Muscle of arm (tissue), 12 donors: ENCODE results near the gene ANKRD1. TPM values are rescaled to one million over a fixed set of nuclear protein-coding genes. Genes with fewer than 3 reads are reported as not detected.
A peak's percentile ranks its signal among the peaks of the same experiment; 100 is the strongest.
"Not testable (repeated sequence)": the region's sequence is repeated elsewhere in the genome, so short reads cannot be mapped to it uniquely, and the experiment has no call there.

Experiments
- DNase-seq: peaks from one replicate; pipeline ENCODE4 v3.0.0-alpha.2; 2013
- polyA plus RNA-seq, 12 donors: library from polyadenylated mRNA; unstranded; fragments of 120-200 nt; gene quantifications; one replicate each; pipeline ENCODE4 v1.2.1, GENCODE V29; 2013; ENCODE audit not compliant: insufficient read length in 12 of 12

ANKRD1 gene
- polyA plus RNA-seq, 12 donors = 16.3 to 224 (median 50.4) TPM

GRCh38 chr10:90913774-90914420 lies 7.0 kb downstream of the ANKRD1 start:
- DNase-seq = no peak

- no peak for DNase-seq
Observed at GRCh38 chr10:90912854-90913479, 7.9 kb downstream of the ANKRD1 start.

GRCh38 chr10:90912174-90912573 lies 8.7 kb downstream of the ANKRD1 start:
- DNase-seq = no peak

GRCh38 chr10:90911133-90912051 lies 9.5 kb downstream of the ANKRD1 start:
- peak; percentile 77 for DNase-seq

- DNase-seq = no peak
Observed at GRCh38 chr10:90906596-90906995, 14.3 kb downstream of the ANKRD1 start.

- no peak for DNase-seq
Observed at GRCh38 chr10:90905925-90906324, 15.0 kb downstream of the ANKRD1 start.

GRCh38 chr10:90896916-90897315 lies 24.0 kb downstream of the ANKRD1 start:
- DNase-seq = not testable (repeated sequence)

- DNase-seq = no peak
Observed at GRCh38 chr10:90893190-90893589, 27.7 kb downstream of the ANKRD1 start.

- no peak for DNase-seq
Observed at GRCh38 chr10:90890347-90890746, 30.5 kb downstream of the ANKRD1 start.

- DNase-seq = no peak
Observed at GRCh38 chr10:90889636-90890035, 31.3 kb downstream of the ANKRD1 start.

- no peak for DNase-seq
Observed at GRCh38 chr10:90888387-90888786, 32.5 kb downstream of the ANKRD1 start.

- DNase-seq = no peak
Observed at GRCh38 chr10:90887555-90887954, 33.3 kb downstream of the ANKRD1 start.

- no peak for DNase-seq
Observed at GRCh38 chr10:90885176-90885575, 35.7 kb downstream of the ANKRD1 start.

GRCh38 chr10:90884431-90884830 lies 36.5 kb downstream of the ANKRD1 start:
- DNase-seq = peak; percentile 35

GRCh38 chr10:90880059-90880719 lies 40.7 kb downstream of the ANKRD1 start:
- peak; percentile 27 for DNase-seq

- no peak for DNase-seq
Observed at GRCh38 chr10:90879062-90879461, 41.8 kb downstream of the ANKRD1 start.

- no peak for DNase-seq
Observed at GRCh38 chr10:90872648-90873020, 48.3 kb downstream of the ANKRD1 start.

- peak; percentile 84 for DNase-seq
Observed at GRCh38 chr10:90871766-90872647, 48.9 kb downstream of the ANKRD1 start, which contains the start of gene RPP30. RPP30 (plus strand) TSS chr10:90871974; CDS start chr10:90871987, 13 bp downstream.

GRCh38 chr10:90871279-90871765 lies 49.6 kb downstream of the ANKRD1 start:
- peak; percentile 61 for DNase-seq

GRCh38 chr10:90866050-90866598 lies 54.8 kb downstream of the ANKRD1 start:
- no peak for DNase-seq
